K562 (cell line): ENCODE measurements around the gene ETFBKMT. TPM values are rescaled to one million over a fixed set of nuclear protein-coding genes. Genes with fewer than 3 reads are reported as not detected.

ENCODE experiments used
- BCOR ChIP-seq: fragments of 450-650 bp; IDR thresholded peaks from 2 replicates; pipeline ENCODE4 v1.6.1; 2016
- BMI1 ChIP-seq: fragments of 150-350 bp; IDR thresholded peaks from 2 replicates; pipeline ENCODE4 v1.6.1; 2014; ENCODE audit warnings: low read length
- CBX1 ChIP-seq: sonication (generic); IDR thresholded peaks from 2 replicates; pipeline ENCODE4 v1.6.1; 2016; ENCODE audit warnings: antibody characterized with exemption, low read depth, mild to moderate bottlenecking
- CCAR2 ChIP-seq: fragments of 200-400 bp; formaldehyde crosslinking; IDR thresholded peaks from 2 replicates; pipeline ENCODE4 v1.6.1; 2017; ENCODE audit warnings: mild to moderate bottlenecking, low read depth, low read length
- CHD2 ChIP-seq: IDR thresholded peaks from 2 replicates; pipeline ENCODE4 v1.6.1; 2011; ENCODE audit warnings: low read depth, low read length
- ETS2 ChIP-seq: IDR thresholded peaks from 2 replicates; pipeline ENCODE4 v1.6.1; 2016; ENCODE audit warnings: borderline replicate concordance, missing genetic modification characterization, mild to moderate bottlenecking, moderate library complexity, missing compliant biosample characterization; ENCODE audit not compliant: poor library complexity, severe bottlenecking
- FOXJ3 ChIP-seq: sonication (generic); formaldehyde crosslinking; IDR thresholded peaks from 2 replicates; pipeline ENCODE4 v1.4.0; 2020; ENCODE audit warnings: mild to moderate bottlenecking, missing genetic modification reagents
- JUN ChIP-seq, 2 experiments: sonication (generic) in 1 of 2; formaldehyde crosslinking in 1 of 2; IDR thresholded peaks; 2 replicates each; pipeline versions ENCODE4 v1.6.1 to v1.8.0; 2012 to 2022; ENCODE audit warnings: borderline replicate concordance in 2 of 2, mild to moderate bottlenecking in 2 of 2, improper control_type of control experiment in 1 of 2, low read depth in 1 of 2, low read length in 1 of 2, missing genetic modification reagents in 1 of 2
- KLF1 ChIP-seq: fragments of 450-650 bp; IDR thresholded peaks from 2 replicates; pipeline ENCODE4 v1.6.1; 2016; ENCODE audit warnings: missing genetic modification characterization, missing compliant biosample characterization
- MTA2 ChIP-seq: fragments of 450-650 bp; IDR thresholded peaks from 2 replicates; pipeline ENCODE4 v1.6.1; 2016; ENCODE audit warnings: low read depth
- NFYB ChIP-seq: IDR thresholded peaks from 2 replicates; pipeline ENCODE4 v1.6.1; 2011; ENCODE audit warnings: mild to moderate bottlenecking, moderate library complexity; ENCODE audit not compliant: insufficient read length; ENCODE audit errors: extremely low read depth
- NR3C1 ChIP-seq: sonication (generic); formaldehyde crosslinking; IDR thresholded peaks from 2 replicates; pipeline ENCODE4 v1.8.1; 2022; ENCODE audit warnings: missing genetic modification reagents
- PHTF2 ChIP-seq: fragments of 250-450 bp; sonication (Bioruptor Pico); IDR thresholded peaks from 2 replicates; pipeline ENCODE4 v1.5.0; 2021; ENCODE audit warnings: mild to moderate bottlenecking
- PKNOX1 ChIP-seq: fragments of 450-650 bp; IDR thresholded peaks from 2 replicates; pipeline ENCODE4 v1.6.1; 2016
- PRDM10 ChIP-seq: fragments of 450-650 bp; IDR thresholded peaks from 2 replicates; pipeline ENCODE4 v1.6.1; 2018; ENCODE audit not compliant: partially characterized antibody
- SRSF7 ChIP-seq: fragments of 200-400 bp; formaldehyde crosslinking; optimal IDR thresholded peaks from 2 replicates; pipeline ENCODE3; 2017; ENCODE audit warnings: mild to moderate bottlenecking, low read depth, low read length
- TAF1 ChIP-seq: IDR thresholded peaks from 2 replicates; pipeline ENCODE4 v1.6.1; 2011; ENCODE audit warnings: mild to moderate bottlenecking, low read length, moderate library complexity; ENCODE audit not compliant: insufficient read depth, control insufficient read depth, severe bottlenecking; ENCODE audit errors: extremely low read depth
- TAF15 ChIP-seq: fragments of 200-400 bp; formaldehyde crosslinking; IDR thresholded peaks from 2 replicates; pipeline ENCODE4 v1.6.1; 2017; ENCODE audit warnings: mild to moderate bottlenecking, low read depth, low read length, moderate library complexity
- ZEB2 ChIP-seq: fragments of 450-650 bp; IDR thresholded peaks from 2 replicates; pipeline ENCODE4 v1.6.1; 2016
- ZNF609 ChIP-seq: sonication (generic); formaldehyde crosslinking; IDR thresholded peaks from 2 replicates; pipeline ENCODE4 v1.8.1; 2023; ENCODE audit warnings: missing genetic modification reagents, mild to moderate bottlenecking, borderline replicate concordance
- polyA plus RNA-seq, 8 experiments: library from polyadenylated mRNA; depleted of rRNA in 4 of 8; stranded (reverse) in 5 of 8; unstranded in 3 of 8; fragments of >200 nt; fragmentation: Nextera tagmentation in 2 of 8; fragmentation: Illumina TruSeq in 1 of 8; extraction: Ambion mirVana in 2 of 8; extraction: Trizol in 1 of 8; gene quantifications; 2 replicates each; pipeline versions ENCODE4 v1.2.1 to v1.2.3, GENCODE V29; 2011 to 2014; ENCODE audit warnings: inconsistent platforms in 1 of 8, missing spikeins in 1 of 8
- total RNA-seq, 7 experiments: library from RNA; depleted of rRNA in 6 of 7; stranded (reverse); fragments of >200 nt in 6 of 7; fragmentation: Illumina TruSeq in 2 of 7; extraction: Trizol in 2 of 7; gene quantifications; 2 replicates each; pipeline versions ENCODE4 v1.2.1 to v1.2.3, GENCODE V29; 2011 to 2021; ENCODE audit warnings: low replicate concordance in 1 of 7

Gene ETFBKMT
- total and polyA plus RNA-seq, 9 of the 15 experiments (the other 6 are each of a cell fraction or from before 2014, with no cell fraction given): 0.18 to 1.7 (median 0.96) TPM

GRCh38 chr12:31715283-31715825 is 55.9 kb downstream of the ETFBKMT start (continued):
- TF ChIP-seq PKNOX1: peak; percentile 33; the same call in 1 of the 2 replicates
- TF ChIP-seq SRSF7: no peak
- no peak for TF ChIP-seq PHTF2
- TF ChIP-seq JUN (IDR thresholded peaks at IDR 0.05; ENCODE audit: borderline replicate concordance, low read depth, low read length): peak; percentile 65; the same call in 1 of the 2 replicates
- no peak for TF ChIP-seq JUN (CRISPR knock-in tag; IDR thresholded peaks at IDR 0.05; ENCODE audit: borderline replicate concordance)
- no peak for TF ChIP-seq ETS2
- peak; percentile 42; the same call in 1 of the 2 replicates for TF ChIP-seq BCOR
- no peak for TF ChIP-seq TAF15
- TF ChIP-seq NFYB: no peak
- no peak for TF ChIP-seq PRDM10
- peak; percentile 87 for TF ChIP-seq TAF1
- no peak for TF ChIP-seq CCAR2
- no peak for TF ChIP-seq CBX1
- TF ChIP-seq BMI1: no peak
- TF ChIP-seq MTA2: peak; percentile 69
- no peak for TF ChIP-seq CHD2
- TF ChIP-seq KLF1 (tag): no peak
- no peak for TF ChIP-seq NR3C1
- TF ChIP-seq ZNF609 (CRISPR knock-in tag): no peak
- no peak for TF ChIP-seq FOXJ3
- peak; percentile 80 for TF ChIP-seq ZEB2
